Loucy (cell line): ENCODE results near the gene MCM9.

Experiments
- H2AFZ ChIP-seq: fragments of 200-600 bp; sonication (generic); 2 replicates; pipeline ENCODE4 v1.6.0; 2016; ENCODE audit warnings: antibody characterized with exemption, mild to moderate bottlenecking, low read length, moderate library complexity
- H3F3A ChIP-seq: fragments of 200-600 bp; 2 replicates; pipeline ENCODE4 v1.6.0; 2016; ENCODE audit warnings: antibody characterized with exemption, low read depth, mild to moderate bottlenecking
- H3K27me3 ChIP-seq: fragments of 200-600 bp; sonication (generic); 2 replicates; pipeline ENCODE4 v1.6.1; 2014; ENCODE audit warnings: low read length, mild to moderate bottlenecking; ENCODE audit not compliant: insufficient read depth, poor library complexity, severe bottlenecking
- H3K36me3 ChIP-seq: fragments of 200-600 bp; sonication (generic); 2 replicates; pipeline ENCODE4 v1.6.1; 2016; ENCODE audit warnings: low read length; ENCODE audit not compliant: insufficient read depth
- H3K4me1 ChIP-seq: fragments of 200-600 bp; sonication (generic); 2 replicates; pipeline ENCODE4 v1.5.1; 2014; ENCODE audit warnings: low read length, mild to moderate bottlenecking; ENCODE audit not compliant: insufficient read depth, poor library complexity, severe bottlenecking
- H3K4me2 ChIP-seq: fragments of 200-600 bp; sonication (generic); 2 replicates; pipeline ENCODE4 v1.6.0; 2014; ENCODE audit warnings: antibody characterized with exemption, low read length, low read depth, mild to moderate bottlenecking; ENCODE audit not compliant: poor library complexity, severe bottlenecking
- H3K4me3 ChIP-seq: fragments of 200-600 bp; sonication (generic); 2 replicates; pipeline ENCODE4 v1.5.1; 2014; ENCODE audit warnings: low read length, mild to moderate bottlenecking, mixed read lengths; ENCODE audit not compliant: poor library complexity, severe bottlenecking
- H3K79me2 ChIP-seq: fragments of 200-600 bp; sonication (generic); 2 replicates; pipeline ENCODE4 v1.6.1; 2014; ENCODE audit warnings: low read length; ENCODE audit not compliant: insufficient read depth
- H3K9ac ChIP-seq: fragments of 200-600 bp; sonication (generic); 2 replicates; pipeline ENCODE4 v1.6.0; 2014; ENCODE audit warnings: mild to moderate bottlenecking, low read depth, low read length, moderate library complexity; ENCODE audit not compliant: poor library complexity, severe bottlenecking
- H3K9me2 ChIP-seq: fragments of 200-600 bp; sonication (generic); replicated peaks from 2 replicates; pipeline ENCODE4 v1.6.1; 2016; ENCODE audit warnings: low read depth, low read length, mixed read lengths
- H3K9me3 ChIP-seq: fragments of 200-600 bp; sonication (generic); 2 replicates; pipeline ENCODE4 v1.6.1; 2014; ENCODE audit warnings: mild to moderate bottlenecking, antibody characterized with exemption, low read length, low read depth; ENCODE audit not compliant: insufficient read depth
- H4K20me1 ChIP-seq: fragments of 200-600 bp; sonication (generic); 2 replicates; pipeline ENCODE4 v1.6.0; 2014; ENCODE audit warnings: antibody characterized with exemption, low read length, mild to moderate bottlenecking; ENCODE audit not compliant: insufficient read depth, poor library complexity, severe bottlenecking
- CTCF ChIP-seq: fragments of 200-600 bp; sonication (generic); conservative IDR thresholded peaks from 2 replicates; pipeline ENCODE4 v1.5.1; 2014; ENCODE audit warnings: mild to moderate bottlenecking, antibody characterized with exemption, low read length
- EZH2phosphoT487 ChIP-seq: fragments of 200-600 bp; IDR thresholded peaks from 2 replicates; pipeline ENCODE4 v1.6.1; 2018; ENCODE audit warnings: antibody characterized with exemption, mild to moderate bottlenecking, moderate library complexity, borderline replicate concordance

MCM9 gene

DNA sequence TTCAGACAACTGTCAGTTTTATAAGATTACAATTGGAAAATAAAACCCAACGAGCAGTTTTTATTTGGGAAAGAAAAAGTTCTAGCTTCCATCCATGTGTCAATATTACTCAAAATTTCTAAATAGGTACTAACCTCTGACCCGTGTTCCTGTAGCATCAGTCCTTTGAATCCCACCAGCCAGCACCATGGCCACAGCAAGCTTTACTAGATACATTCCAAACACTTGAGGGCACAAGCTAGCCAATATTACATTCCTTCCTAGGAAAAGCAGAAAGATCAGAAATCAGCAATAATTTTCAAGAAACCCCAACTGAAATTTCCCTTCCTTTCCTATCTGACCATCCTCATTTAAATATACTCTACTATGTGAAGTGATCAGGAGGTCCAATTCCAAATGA lies 21.8 kb downstream of the MCM9 start:
- H3K79me2 ChIP-seq: peaks cover 7% of the 10 kb centered on the region; the same call in 1 of the 2 replicates
- no peaks in the 10 kb centered on the region for H3F3A ChIP-seq
- H3K9me3 ChIP-seq: no peaks in the 10 kb centered on the region
- H2AFZ ChIP-seq: no peak overlapping the region
- TF ChIP-seq CTCF (no peak), EZH2phosphoT487 (no peak)
- no peak overlapping the region for H3K4me3 ChIP-seq
- H3K4me1 ChIP-seq: no peaks in the 10 kb centered on the region
- no peak overlapping the region for H3K9ac ChIP-seq
- peaks cover 7% of the 10 kb centered on the region for H4K20me1 ChIP-seq
- no peak overlapping the region for H3K4me2 ChIP-seq
- H3K27me3 ChIP-seq: no peaks in the 10 kb centered on the region
- no peaks in the 10 kb centered on the region for H3K9me2 ChIP-seq
- H3K36me3 ChIP-seq: peaks cover 85% of the 10 kb centered on the region

DNA sequence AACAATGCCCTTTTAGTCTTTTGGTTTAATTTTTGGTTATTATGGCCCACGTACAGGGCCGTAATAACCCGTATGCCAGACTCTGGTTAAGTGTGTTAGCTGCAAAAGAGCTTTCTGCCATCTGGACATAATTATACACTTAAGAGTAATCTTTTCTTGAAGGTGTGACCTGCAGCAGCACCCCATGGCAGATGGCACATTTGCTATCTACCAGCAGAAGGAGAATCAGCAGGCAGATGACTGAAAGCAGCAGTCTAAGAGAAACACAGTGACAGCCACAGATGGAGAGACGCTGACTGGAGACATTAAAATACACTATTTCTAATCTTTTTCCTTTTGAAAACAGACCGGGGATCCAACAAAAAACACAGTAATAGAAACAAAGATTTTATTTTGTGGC lies 22.3 kb downstream of the MCM9 start:
- no peak overlapping the region for H2AFZ ChIP-seq
- H3F3A ChIP-seq: no peaks in the 10 kb centered on the region
- H3K27me3 ChIP-seq: no peaks in the 10 kb centered on the region
- no peaks in the 10 kb centered on the region for H3K9me2 ChIP-seq
- H3K4me3 ChIP-seq: no peak overlapping the region
- peaks cover 10% of the 10 kb centered on the region for H4K20me1 ChIP-seq
- no peaks in the 10 kb centered on the region for H3K4me1 ChIP-seq
- H3K79me2 ChIP-seq: peaks cover 12% of the 10 kb centered on the region; the same call in 1 of the 2 replicates
- H3K9ac ChIP-seq: no peak overlapping the region
- peaks cover 89% of the 10 kb centered on the region for H3K36me3 ChIP-seq
- H3K4me2 ChIP-seq: no peak overlapping the region
- H3K9me3 ChIP-seq: no peaks in the 10 kb centered on the region
- TF ChIP-seq EZH2phosphoT487 (no peak), CTCF (no peak)

DNA sequence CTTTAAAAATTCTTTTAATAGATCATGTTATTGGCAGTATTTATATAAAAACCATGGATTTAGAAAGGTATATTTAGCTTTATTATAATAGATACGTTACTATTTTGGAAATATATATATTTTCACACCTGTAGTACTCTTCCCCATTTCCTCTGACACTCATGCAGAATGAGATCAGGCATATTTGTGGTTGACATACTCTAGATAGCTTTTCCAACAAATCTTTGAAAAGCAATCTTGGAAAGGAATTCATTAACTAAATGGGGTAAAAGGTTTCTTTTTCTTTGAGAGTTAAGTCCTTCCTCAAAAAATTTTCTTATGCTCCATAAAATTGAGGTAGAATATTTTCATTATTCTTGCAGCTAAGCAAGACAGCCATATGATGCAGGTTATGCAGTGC lies 26.5 kb downstream of the MCM9 start:
- no peaks in the 10 kb centered on the region for H3F3A ChIP-seq
- peaks cover 30% of the 10 kb centered on the region for H4K20me1 ChIP-seq
- no peaks in the 10 kb centered on the region for H3K4me1 ChIP-seq
- H3K27me3 ChIP-seq: no peaks in the 10 kb centered on the region
- H3K79me2 ChIP-seq: peaks cover 36% of the 10 kb centered on the region
- no peaks in the 10 kb centered on the region for H3K9me3 ChIP-seq
- H3K4me3 ChIP-seq: no peak overlapping the region
- H3K9ac ChIP-seq: no peak overlapping the region
- peaks cover 95% of the 10 kb centered on the region for H3K36me3 ChIP-seq
- TF ChIP-seq CTCF (no peak), EZH2phosphoT487 (no peak)
- no peak overlapping the region for H3K4me2 ChIP-seq
- H3K9me2 ChIP-seq: no peaks in the 10 kb centered on the region
- H2AFZ ChIP-seq: no peak overlapping the region
